Epithelial cell of esophagus (primary cell): Measurements from ENCODE around the gene TLR7.

ENCODE experiments used
- DNase-seq: peaks from one replicate; pipeline ENCODE4 v3.0.0; 2010; ENCODE audit warnings: low read depth
- H3K4me3 ChIP-seq: 2 replicates; pipeline ENCODE4 v1.5.1; 2011; ENCODE audit warnings: mild to moderate bottlenecking, low read length, control low read depth
- TF ChIP-seq, protein P1 (sequence below): IDR thresholded peaks from 2 replicates; pipeline ENCODE4 v1.5.1; 2011; ENCODE audit warnings: low read depth, mild to moderate bottlenecking, low read length, control low read depth, inconsistent platforms; ENCODE audit not compliant: insufficient read depth; ENCODE audit errors: missing control alignments

Gene TLR7

DNA sequence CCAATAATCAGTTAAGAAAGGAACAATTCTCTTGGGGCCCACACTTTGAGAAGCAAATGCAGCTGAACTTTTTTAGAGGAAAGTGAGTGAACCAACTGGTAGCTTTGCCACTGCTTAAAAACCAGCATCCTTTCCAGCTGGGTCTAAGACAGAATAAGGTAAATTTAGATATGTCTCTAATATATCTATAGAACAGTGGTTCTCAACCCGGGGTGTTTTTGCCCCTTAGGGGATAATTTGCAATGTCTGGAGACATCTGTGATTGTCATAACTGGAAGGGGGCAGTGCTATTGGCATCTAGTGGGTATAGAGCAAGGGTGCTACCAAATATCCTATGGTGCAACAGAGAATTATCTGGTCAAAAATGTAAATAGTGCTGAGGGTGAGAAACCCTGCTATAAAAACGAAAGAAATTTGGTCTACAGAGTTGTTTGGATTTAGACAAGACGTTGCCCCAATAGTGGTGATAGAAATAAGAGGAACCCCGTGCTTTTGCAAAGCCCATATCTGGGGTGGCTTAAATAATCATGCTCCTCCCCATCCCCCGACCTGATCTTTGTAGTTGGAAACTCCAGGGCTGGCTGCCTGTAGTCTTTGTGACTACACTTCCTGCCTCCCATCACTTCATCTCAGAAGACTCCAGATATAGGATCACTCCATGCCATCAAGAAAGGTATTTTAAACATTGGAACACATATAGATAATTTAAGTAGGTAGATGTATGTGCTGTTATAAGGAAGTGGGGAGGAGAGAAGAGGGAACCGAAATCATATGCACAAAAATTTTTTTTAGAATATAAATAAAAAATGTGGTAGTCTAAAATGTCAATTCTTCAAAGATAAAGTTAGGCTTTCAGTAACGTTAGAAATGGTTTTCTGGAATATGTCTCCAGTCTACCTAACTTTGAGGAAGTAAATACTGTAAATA, at the start of gene TLR7:
TSS of gene TLR7 (plus strand) at position 622 of the 927 bp plus-strand sequence. CDS start 507 bp downstream, outside the sequence.
- DNase-seq, result no peak
- TF ChIP-seq, protein P1, sequence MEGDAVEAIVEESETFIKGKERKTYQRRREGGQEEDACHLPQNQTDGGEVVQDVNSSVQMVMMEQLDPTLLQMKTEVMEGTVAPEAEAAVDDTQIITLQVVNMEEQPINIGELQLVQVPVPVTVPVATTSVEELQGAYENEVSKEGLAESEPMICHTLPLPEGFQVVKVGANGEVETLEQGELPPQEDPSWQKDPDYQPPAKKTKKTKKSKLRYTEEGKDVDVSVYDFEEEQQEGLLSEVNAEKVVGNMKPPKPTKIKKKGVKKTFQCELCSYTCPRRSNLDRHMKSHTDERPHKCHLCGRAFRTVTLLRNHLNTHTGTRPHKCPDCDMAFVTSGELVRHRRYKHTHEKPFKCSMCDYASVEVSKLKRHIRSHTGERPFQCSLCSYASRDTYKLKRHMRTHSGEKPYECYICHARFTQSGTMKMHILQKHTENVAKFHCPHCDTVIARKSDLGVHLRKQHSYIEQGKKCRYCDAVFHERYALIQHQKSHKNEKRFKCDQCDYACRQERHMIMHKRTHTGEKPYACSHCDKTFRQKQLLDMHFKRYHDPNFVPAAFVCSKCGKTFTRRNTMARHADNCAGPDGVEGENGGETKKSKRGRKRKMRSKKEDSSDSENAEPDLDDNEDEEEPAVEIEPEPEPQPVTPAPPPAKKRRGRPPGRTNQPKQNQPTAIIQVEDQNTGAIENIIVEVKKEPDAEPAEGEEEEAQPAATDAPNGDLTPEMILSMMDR, result no peak
- H3K4me3 ChIP-seq, result no peak within 1 kb of the TSS

DNA sequence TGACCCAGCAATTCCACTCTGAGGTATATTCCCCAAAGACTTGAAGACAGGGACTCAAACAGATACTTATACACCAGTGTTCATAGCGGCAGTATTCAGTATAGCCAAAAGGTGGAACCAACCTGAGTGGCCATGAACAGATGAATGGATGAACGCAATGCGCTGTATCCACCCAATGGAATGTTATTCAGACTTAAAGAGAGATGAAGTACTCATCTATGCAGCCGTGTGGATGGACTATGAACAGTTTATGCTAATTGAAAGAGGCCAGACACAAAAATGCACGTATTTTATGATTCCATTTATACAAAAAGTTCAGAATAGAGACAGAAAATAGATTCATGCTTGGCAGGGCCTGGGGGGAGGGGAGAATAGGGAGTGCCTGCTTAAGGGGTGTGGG, 49.3 kb upstream of the TLR7 start:
- DNase-seq, result no peak
- no peak overlapping the region for H3K4me3 ChIP-seq
- TF ChIP-seq, protein P1, result no peak

DNA sequence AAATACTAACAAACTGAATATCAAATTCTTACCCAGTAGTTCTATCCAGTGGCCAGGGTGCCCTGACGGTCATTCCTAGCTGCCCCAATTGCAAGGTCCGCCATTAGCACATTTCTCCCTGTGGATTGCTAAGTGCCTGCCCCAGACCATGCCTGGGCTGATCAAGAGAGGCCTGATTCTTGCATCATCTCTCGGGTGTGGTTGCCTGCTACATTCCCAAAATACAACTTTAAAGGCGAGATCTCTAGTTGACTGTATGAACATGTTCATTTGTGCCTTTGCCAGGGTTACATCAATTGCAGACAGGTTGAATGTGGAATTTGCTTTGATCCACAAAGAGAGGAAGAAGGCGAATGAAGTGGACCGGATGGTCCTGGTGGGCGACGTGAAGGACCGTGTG, 47.6 kb upstream of the TLR7 start:
- DNase-seq, result peak; percentile 80
- H3K4me3 ChIP-seq, result no peak overlapping the region
- TF ChIP-seq, protein P1, result no peak

DNA sequence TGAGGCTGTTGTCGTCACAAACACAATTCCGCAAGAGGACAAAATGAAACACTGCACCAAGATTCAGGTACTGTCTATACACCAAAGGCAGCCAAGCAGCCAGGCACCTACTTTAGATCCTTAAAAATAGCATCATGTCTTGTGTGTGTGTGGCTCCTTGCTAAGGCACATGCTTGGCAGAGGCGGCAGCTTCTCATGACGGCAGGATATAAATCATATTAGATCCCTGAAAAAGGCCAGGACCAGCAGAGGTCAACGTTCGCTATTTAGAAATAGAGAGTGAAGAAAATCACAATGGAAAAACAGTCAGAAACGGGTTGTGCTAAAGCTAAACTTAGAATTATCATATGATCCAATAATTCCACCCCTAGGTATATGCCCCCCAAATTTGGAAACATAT, 46.1 kb upstream of the TLR7 start:
- DNase-seq, result no peak
- TF ChIP-seq, protein P1, result no peak
- H3K4me3 ChIP-seq, result no peak overlapping the region

DNA sequence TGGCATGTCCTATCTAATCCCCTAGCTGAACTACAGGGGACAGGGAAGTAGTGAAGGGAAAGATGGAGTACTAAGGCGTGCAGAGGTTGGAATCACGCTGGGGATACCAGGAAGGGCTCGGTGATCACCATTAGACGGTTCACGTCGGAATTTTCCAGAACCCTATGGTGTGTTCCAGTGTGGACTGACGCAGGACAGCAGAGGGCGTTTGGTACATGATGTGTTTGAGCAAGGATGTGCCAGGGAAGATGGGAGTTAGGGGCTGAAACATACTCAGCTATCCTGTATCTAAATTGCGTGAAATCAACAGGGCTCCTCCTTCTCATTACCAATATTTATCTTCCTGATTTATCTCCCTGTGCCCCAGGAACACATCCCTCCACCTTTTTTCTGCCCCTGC, 41.9 kb upstream of the TLR7 start:
- no peak for DNase-seq
- H3K4me3 ChIP-seq, result no peak overlapping the region
- TF ChIP-seq, protein P1, result no peak

DNA sequence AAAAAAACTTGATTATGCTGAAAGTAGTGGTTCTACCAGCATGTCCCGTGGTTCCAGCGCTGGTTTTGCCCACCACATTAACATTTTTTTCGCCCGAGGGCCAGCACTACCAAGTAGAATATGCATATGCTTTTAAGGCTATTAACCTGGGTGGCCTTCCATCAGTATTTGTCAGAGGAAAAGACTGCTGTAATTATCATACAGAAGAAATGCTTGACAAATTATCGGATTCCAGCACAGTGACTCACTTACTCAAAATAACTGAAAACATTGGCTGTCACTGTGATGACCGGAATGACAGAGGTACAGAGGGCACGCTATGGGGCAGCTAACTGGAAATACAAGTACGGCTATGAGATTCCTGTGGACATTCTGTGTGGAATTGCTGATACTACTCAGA, 41.1 kb upstream of the TLR7 start:
- TF ChIP-seq, protein P1, result no peak
- DNase-seq, result no peak
- no peak overlapping the region for H3K4me3 ChIP-seq
